Measurements from ENCODE around the gene NUDT3.

DNA sequence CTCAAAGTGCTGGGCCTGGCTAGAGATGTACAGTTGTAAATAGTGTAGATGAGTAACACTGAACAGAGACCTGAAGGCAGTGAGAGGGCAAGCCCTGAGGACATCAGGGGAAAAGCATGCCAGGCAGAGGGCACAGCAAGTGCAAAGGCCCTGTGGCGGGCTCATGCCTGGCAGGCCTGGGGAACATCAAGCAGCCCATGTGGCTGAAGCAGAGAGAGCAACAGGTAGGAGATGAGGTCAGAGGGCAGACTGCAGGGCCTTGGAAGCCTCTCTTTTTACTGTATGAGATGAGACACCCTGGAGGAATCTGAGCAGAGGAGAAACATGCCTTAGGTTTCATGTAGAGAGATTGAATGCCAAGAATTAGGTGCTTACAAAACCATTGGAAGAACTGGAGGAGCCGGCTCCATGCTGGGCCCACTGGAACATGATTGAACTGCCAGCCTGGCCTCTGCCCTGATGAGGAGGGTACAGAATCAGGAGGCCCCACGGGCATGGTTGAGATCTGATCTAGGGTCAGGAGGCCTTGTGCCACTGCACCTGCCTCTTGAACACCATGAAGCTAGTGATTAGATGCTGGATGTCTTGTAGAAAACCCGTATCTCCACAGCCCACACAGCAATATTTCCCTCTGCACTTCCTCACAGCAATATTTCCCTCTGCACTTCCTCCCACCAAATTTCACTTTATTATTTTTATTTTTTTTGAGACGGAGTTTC is 161.7 kb downstream of the NUDT3 start:
- no peak for TF ChIP-seq ZNF274 (IDR thresholded peaks at IDR 0.05; ENCODE audit: low read depth, low read length)
- TF ChIP-seq SUZ12 (IDR thresholded peaks at IDR 0.05; ENCODE audit: extremely low read depth, insufficient read depth, insufficient read length) = no peak
